WTC11 (cell line): ENCODE data around the gene NAA20. TPM values are rescaled to one million over a fixed set of nuclear protein-coding genes. Genes with fewer than 3 reads are reported as not detected.

Experiments used
- ATAC-seq: fragments of 200-7000 bp; cut with Tn5 transposase; 2 replicates; pipeline ENCODE4 v1.10.0; 2021; ENCODE audit warnings: mild to moderate bottlenecking, moderate library complexity
- CTCF ChIA-PET: fragments of 300-600 bp; sonication (Branson Sonifier 250); formaldehyde crosslinking; loops from one replicate; lab custom pipeline; 2021; ENCODE audit warnings: antibody characterized with exemption; lab: Charles Lee
- POLR2A ChIA-PET: fragments of 350-600 bp; sonication (Branson Sonifier 250); formaldehyde crosslinking; loops from one replicate; lab custom pipeline; 2021; ENCODE audit warnings: antibody characterized with exemption; lab: Charles Lee
- DNase-seq: peaks from one replicate; pipeline ENCODE4 v3.0.0; 2021; ENCODE audit warnings: low spot score
- H3K27ac Mint-ChIP-seq: 2 replicates; pipeline ENCODE4 v1.8.0; 2021; ENCODE audit warnings: mixed read lengths
- H3K27me3 Mint-ChIP-seq: 2 replicates; pipeline ENCODE4 v1.8.0; 2021; ENCODE audit warnings: low read depth, mild to moderate bottlenecking, moderate library complexity, mixed read lengths
- H3K36me3 Mint-ChIP-seq: 2 replicates; pipeline ENCODE4 v1.8.0; 2021; ENCODE audit warnings: mixed read lengths
- H3K4me1 Mint-ChIP-seq: 2 replicates; pipeline ENCODE4 v1.8.0; 2022; ENCODE audit warnings: mixed read lengths
- H3K4me3 Mint-ChIP-seq: 2 replicates; pipeline ENCODE4 v1.8.0; 2021; ENCODE audit warnings: mild to moderate bottlenecking, moderate library complexity, mixed read lengths
- H3K9me3 Mint-ChIP-seq: 2 replicates; pipeline ENCODE4 v1.8.0; 2021; ENCODE audit warnings: mixed read lengths
- ATF2 ChIP-seq: sonication (generic); formaldehyde crosslinking; IDR thresholded peaks from 2 replicates; pipeline ENCODE4 v1.8.1; 2022; ENCODE audit warnings: low read depth, missing genetic modification reagents, borderline replicate concordance
- ATF3 ChIP-seq: sonication (generic); formaldehyde crosslinking; conservative IDR thresholded peaks from 2 replicates; pipeline ENCODE4 v1.8.1; 2022; ENCODE audit warnings: mild to moderate bottlenecking, missing genetic modification reagents
- CTCF ChIP-seq: fragments of 200-600 bp; IDR thresholded peaks from 2 replicates; pipeline ENCODE4 v1.8.0; 2022; ENCODE audit warnings: antibody characterized with exemption
- ELF4 ChIP-seq: sonication (generic); formaldehyde crosslinking; IDR thresholded peaks from 2 replicates; pipeline ENCODE4 v1.8.1; 2022; ENCODE audit warnings: low read depth, mild to moderate bottlenecking, moderate library complexity, missing genetic modification reagents
- ERG ChIP-seq: fragments of 250-450 bp; sonication (Bioruptor Pico); IDR thresholded peaks from 2 replicates; pipeline ENCODE4 v1.8.0; 2021; ENCODE audit warnings: mild to moderate bottlenecking
- FOXP1 ChIP-seq: sonication (generic); formaldehyde crosslinking; IDR thresholded peaks from 2 replicates; pipeline ENCODE4 v1.8.0; 2022; ENCODE audit warnings: missing genetic modification reagents, mild to moderate bottlenecking, moderate library complexity, borderline replicate concordance
- GTF2I ChIP-seq: fragments of 250-450 bp; sonication (Bioruptor Pico); conservative IDR thresholded peaks from 2 replicates; pipeline ENCODE4 v1.4.0; 2021; ENCODE audit warnings: mild to moderate bottlenecking
- IRF2 ChIP-seq: sonication (generic); formaldehyde crosslinking; IDR thresholded peaks from 2 replicates; pipeline ENCODE4 v1.8.0; 2022; ENCODE audit warnings: low read depth, missing genetic modification reagents, borderline replicate concordance
- MYBL2 ChIP-seq: sonication (generic); formaldehyde crosslinking; IDR thresholded peaks from 2 replicates; pipeline ENCODE4 v1.8.1; 2023; ENCODE audit warnings: mild to moderate bottlenecking, moderate library complexity, missing genetic modification reagents
- NR1H2 ChIP-seq: sonication (generic); formaldehyde crosslinking; IDR thresholded peaks from 2 replicates; pipeline ENCODE4 v1.9.0; 2021; ENCODE audit warnings: mild to moderate bottlenecking, moderate library complexity, missing genetic modification reagents
- RELA ChIP-seq: sonication (generic); formaldehyde crosslinking; IDR thresholded peaks from 2 replicates; pipeline ENCODE4 v1.8.1; 2022; ENCODE audit warnings: missing genetic modification reagents, mild to moderate bottlenecking, borderline replicate concordance
- SOX15 ChIP-seq: fragments of 250-450 bp; sonication (Bioruptor Pico); IDR thresholded peaks from 2 replicates; pipeline ENCODE4 v1.9.0; 2021; ENCODE audit warnings: mild to moderate bottlenecking
- TCF7 ChIP-seq: sonication (generic); formaldehyde crosslinking; IDR thresholded peaks from 2 replicates; pipeline ENCODE4 v1.8.0; 2022; ENCODE audit warnings: mild to moderate bottlenecking, low read depth, missing genetic modification reagents, moderate library complexity
- ZNF219 ChIP-seq: sonication (generic); formaldehyde crosslinking; IDR thresholded peaks from 2 replicates; pipeline ENCODE4 v1.8.0; 2023; ENCODE audit warnings: missing genetic modification reagents, mild to moderate bottlenecking, borderline replicate concordance
- ZNF317 ChIP-seq: sonication (generic); formaldehyde crosslinking; IDR thresholded peaks from 2 replicates; pipeline ENCODE4 v1.8.1; 2023; ENCODE audit warnings: low read depth, mild to moderate bottlenecking, moderate library complexity, missing genetic modification reagents, borderline replicate concordance
- ZNF425 ChIP-seq: fragments of 250-450 bp; sonication (Bioruptor Pico); conservative IDR thresholded peaks from 2 replicates; pipeline ENCODE4 v1.9.0; 2021; ENCODE audit warnings: mild to moderate bottlenecking
- total RNA-seq: library from RNA; stranded (reverse); gene quantifications from 3 replicates; pipeline ENCODE4 v1.2.3, GENCODE V29; 2021
- TF ChIP-seq, protein P1 (sequence below): fragments of 250-450 bp; sonication (Bioruptor Pico); IDR thresholded peaks from 2 replicates; pipeline ENCODE4 v1.9.0; 2021; ENCODE audit warnings: moderate library complexity, mild to moderate bottlenecking, inconsistent platforms, borderline replicate concordance
- TF ChIP-seq, protein P2 (sequence below): sonication (generic); formaldehyde crosslinking; IDR thresholded peaks from 2 replicates; pipeline ENCODE4 v1.8.1; 2023; ENCODE audit warnings: mild to moderate bottlenecking, missing genetic modification reagents, moderate library complexity
- TF ChIP-seq, protein P3 (sequence below): sonication (generic); formaldehyde crosslinking; IDR thresholded peaks from 2 replicates; pipeline ENCODE4 v1.8.0; 2022; ENCODE audit warnings: mild to moderate bottlenecking, missing genetic modification reagents

NAA20 gene
- total RNA-seq, 1 experiment from 2014 or later: 34.0 TPM

DNA sequence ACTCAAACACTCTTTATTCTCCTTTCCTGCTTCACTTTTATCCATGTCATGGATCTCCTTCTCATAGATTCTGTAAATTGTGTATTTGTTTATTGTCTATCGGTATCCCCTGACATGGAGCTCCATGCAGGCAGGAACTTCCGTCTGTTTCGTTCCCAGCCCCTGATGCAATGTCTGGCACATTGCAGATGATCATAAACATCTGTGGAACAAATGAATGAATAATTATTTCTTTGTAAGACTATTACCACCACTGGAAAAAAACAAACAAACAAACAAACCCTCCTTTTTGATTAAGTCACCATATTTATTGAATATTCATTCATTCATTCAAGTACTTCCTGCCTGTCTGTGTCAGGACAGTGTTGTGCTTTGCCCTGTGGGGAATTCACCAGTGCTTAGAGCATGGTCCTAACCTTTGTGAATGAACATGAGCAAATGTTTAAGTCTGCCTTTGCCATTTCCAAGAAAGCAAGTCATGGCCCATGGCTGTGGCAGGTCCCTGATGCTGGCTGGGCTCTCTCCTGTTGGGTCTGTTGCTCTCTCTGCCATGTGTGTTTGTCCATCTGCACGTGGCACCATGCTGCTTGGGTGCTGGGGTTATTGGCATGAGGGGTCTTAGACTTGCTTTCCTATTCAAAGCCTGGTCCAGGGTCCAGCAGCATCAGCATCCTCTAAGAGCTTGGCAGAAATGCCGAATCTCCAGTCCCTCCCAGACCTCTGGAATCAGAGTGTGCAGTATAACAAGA is 47.5 kb upstream of the NAA20 start (continued):
- TF ChIP-seq ATF3 (CRISPR knock-in tag): no peak
- TF ChIP-seq GTF2I: no peak
- no peak for TF ChIP-seq NR1H2 (CRISPR knock-in tag)

- Mint-ChIP-seq H3K4me3 (no peak overlapping the region), H3K36me3 (no peaks in the 10 kb centered on the region), H3K4me1 (no peaks in the 10 kb centered on the region), H3K27ac (no peak overlapping the region; the same call in 1 of the 2 replicates)
- ChIA-PET POLR2A (no interaction called here), CTCF (no interaction called here)
- no peak for DNase-seq
- TF ChIP-seq RELA (CRISPR knock-in tag) (no peak), ATF3 (CRISPR knock-in tag) (no peak), MYBL2 (CRISPR knock-in tag) (no peak), FOXP1 (CRISPR knock-in tag) (no peak), SOX15 (CRISPR knock-in tag) (no peak), CTCF (no peak), ZNF317 (CRISPR knock-in tag) (no peak), ELF4 (CRISPR knock-in tag) (no peak)
- TF ChIP-seq, protein P1, sequence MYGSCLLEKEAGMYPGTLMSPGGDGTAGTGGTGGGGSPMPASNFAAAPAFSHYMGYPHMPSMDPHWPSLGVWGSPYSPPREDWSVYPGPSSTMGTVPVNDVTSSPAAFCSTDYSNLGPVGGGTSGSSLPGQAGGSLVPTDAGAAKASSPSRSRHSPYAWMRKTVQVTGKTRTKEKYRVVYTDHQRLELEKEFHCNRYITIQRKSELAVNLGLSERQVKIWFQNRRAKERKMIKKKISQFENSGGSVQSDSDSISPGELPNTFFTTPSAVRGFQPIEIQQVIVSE (CRISPR knock-in tag): no peak
- TF ChIP-seq, protein P2, sequence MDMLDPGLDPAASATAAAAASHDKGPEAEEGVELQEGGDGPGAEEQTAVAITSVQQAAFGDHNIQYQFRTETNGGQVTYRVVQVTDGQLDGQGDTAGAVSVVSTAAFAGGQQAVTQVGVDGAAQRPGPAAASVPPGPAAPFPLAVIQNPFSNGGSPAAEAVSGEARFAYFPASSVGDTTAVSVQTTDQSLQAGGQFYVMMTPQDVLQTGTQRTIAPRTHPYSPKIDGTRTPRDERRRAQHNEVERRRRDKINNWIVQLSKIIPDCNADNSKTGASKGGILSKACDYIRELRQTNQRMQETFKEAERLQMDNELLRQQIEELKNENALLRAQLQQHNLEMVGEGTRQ (CRISPR knock-in tag): no peak
- TF ChIP-seq, all 79 proteins: peak for 0
- ATAC-seq: no peak
- no peaks in the 10 kb centered on the region for H3K27me3 Mint-ChIP-seq
- no peaks in the 10 kb centered on the region for H3K9me3 Mint-ChIP-seq
Observed at GRCh38 chr20:19970256-19970765, 46.9 kb upstream of the NAA20 start.

DNA sequence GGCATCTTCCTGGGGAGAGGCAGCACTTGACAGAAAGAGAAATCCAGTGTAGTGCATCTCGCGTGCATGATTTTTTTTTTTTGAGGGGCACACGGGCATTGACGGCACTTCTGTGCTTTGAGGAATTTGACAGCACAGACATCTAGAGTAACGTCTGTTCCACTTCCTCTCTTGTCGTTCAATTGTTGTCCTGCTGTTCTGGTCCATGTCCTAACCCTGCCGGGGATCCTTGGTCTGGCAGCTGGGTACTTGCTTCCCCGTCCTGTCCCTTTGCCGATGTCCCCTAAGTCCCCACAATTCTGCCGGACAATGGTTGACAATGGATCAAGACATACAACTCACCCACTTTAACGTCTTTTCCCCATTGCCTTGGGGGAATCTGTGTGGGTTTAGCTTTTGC is 46.0 kb upstream of the NAA20 start:
- DNase-seq (no peak), ATAC-seq (no peak)
- H3K36me3 Mint-ChIP-seq: no peaks in the 10 kb centered on the region
- no peaks in the 10 kb centered on the region for H3K4me1 Mint-ChIP-seq
- POLR2A ChIA-PET: no interaction called here
- H3K9me3 Mint-ChIP-seq: no peaks in the 10 kb centered on the region
- H3K27me3 Mint-ChIP-seq: no peaks in the 10 kb centered on the region
- H3K27ac Mint-ChIP-seq: 0 out of 2 replicates have a peak overlapping the region, but pooled peaks have one; percentile 28
- H3K4me3 Mint-ChIP-seq: no peak overlapping the region
- CTCF ChIA-PET: interaction anchor here (0.9 kb wide), 1 partner anchor 182 kb away, joined by 3 read pairs; no protein-coding TSS in a partner anchor
- no peak for TF ChIP-seq ERG (CRISPR knock-in tag)
- TF ChIP-seq, protein P3, sequence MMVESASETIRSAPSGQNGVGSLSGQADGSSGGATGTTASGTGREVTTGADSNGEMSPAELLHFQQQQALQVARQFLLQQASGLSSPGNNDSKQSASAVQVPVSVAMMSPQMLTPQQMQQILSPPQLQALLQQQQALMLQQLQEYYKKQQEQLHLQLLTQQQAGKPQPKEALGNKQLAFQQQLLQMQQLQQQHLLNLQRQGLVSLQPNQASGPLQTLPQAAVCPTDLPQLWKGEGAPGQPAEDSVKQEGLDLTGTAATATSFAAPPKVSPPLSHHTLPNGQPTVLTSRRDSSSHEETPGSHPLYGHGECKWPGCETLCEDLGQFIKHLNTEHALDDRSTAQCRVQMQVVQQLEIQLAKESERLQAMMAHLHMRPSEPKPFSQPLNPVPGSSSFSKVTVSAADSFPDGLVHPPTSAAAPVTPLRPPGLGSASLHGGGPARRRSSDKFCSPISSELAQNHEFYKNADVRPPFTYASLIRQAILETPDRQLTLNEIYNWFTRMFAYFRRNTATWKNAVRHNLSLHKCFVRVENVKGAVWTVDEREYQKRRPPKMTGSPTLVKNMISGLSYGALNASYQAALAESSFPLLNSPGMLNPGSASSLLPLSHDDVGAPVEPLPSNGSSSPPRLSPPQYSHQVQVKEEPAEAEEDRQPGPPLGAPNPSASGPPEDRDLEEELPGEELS (CRISPR knock-in tag): no peak
- no peak for TF ChIP-seq IRF2
- TF ChIP-seq TCF7 (CRISPR knock-in tag): no peak
- no peak for TF ChIP-seq GTF2I
- no peak for TF ChIP-seq ATF2
- no peak for TF ChIP-seq ZNF425 (CRISPR knock-in tag)
- no peak for TF ChIP-seq ZNF219
